HPDE6-E6E7 (cell line): ENCODE results near the gene SRI.
"Not testable (repeated sequence)": the region's sequence is repeated elsewhere in the genome, so short reads cannot be mapped to it uniquely, and the experiment has no call there.

Source experiments
- DNase-seq: peaks from one replicate; pipeline ENCODE4 v3.0.0; 2011; ENCODE audit warnings: missing footprints; ENCODE audit errors: extremely low spot score

The SRI gene

GRCh38 chr7:88176190-88176589, 43.6 kb downstream of the SRI start:
- no peak for DNase-seq

GRCh38 chr7:88172842-88173241, 47.0 kb downstream of the SRI start:
- no peak for DNase-seq

- DNase-seq: no peak
These were observed 50.0 kb downstream of the SRI start for GRCh38 chr7:88169717-88170320.

GRCh38 chr7:88167721-88168120, 52.1 kb downstream of the SRI start:
- no peak for DNase-seq

- no peak for DNase-seq
These were observed 52.6 kb downstream of the SRI start for GRCh38 chr7:88167223-88167622.

- DNase-seq: no peak
These were observed 54.1 kb downstream of the SRI start for GRCh38 chr7:88165697-88166096.

GRCh38 chr7:88159741-88160140, 60.1 kb downstream of the SRI start:
- not testable (repeated sequence) for DNase-seq

- no peak for DNase-seq
These were observed 63.5 kb downstream of the SRI start for GRCh38 chr7:88156356-88156755.

GRCh38 chr7:88155756-88156155, 64.1 kb downstream of the SRI start:
- DNase-seq: no peak
